Neural cell (in vitro differentiated cells): ENCODE results near the gene STX18. TPM values are rescaled to one million over a fixed set of nuclear protein-coding genes. Genes with fewer than 3 reads are reported as not detected.

Source experiments
- H2AFZ ChIP-seq: fragments of 200-600, 300-800 bp; sonication (generic), shearing (Covaris generic); 2 replicates; pipeline ENCODE4 v1.6.0; 2014; ENCODE audit warnings: low read depth, mild to moderate bottlenecking, antibody characterized with exemption, low read length, moderate library complexity
- H3F3A ChIP-seq: fragments of 200-600 bp; shearing (Covaris generic); 2 replicates; pipeline ENCODE4 v1.6.1; 2016; ENCODE audit warnings: mild to moderate bottlenecking, moderate library complexity, mixed read lengths, antibody characterized with exemption, low read length; ENCODE audit not compliant: insufficient read depth, poor library complexity, severe bottlenecking
- H3K27ac ChIP-seq: fragments of 200-600, 300-800 bp; sonication (generic), shearing (Covaris generic); 2 replicates; pipeline ENCODE4 v1.5.1; 2014; ENCODE audit warnings: mild to moderate bottlenecking, low read length, moderate library complexity
- H3K27me3 ChIP-seq: fragments of 300-800, 200-600 bp; sonication (generic), shearing (Covaris generic); 2 replicates; pipeline ENCODE4 v1.6.0; 2014; ENCODE audit warnings: mild to moderate bottlenecking, low read depth, low read length, moderate library complexity; ENCODE audit not compliant: insufficient read depth
- H3K36me3 ChIP-seq: fragments of 300-800, 200-600 bp; sonication (generic), shearing (Covaris generic); 2 replicates; pipeline ENCODE4 v1.5.1; 2014; ENCODE audit warnings: mild to moderate bottlenecking, antibody characterized with exemption, low read length, moderate library complexity; ENCODE audit not compliant: insufficient read depth
- H3K4me2 ChIP-seq: fragments of 300-800, 200-600 bp; sonication (generic), shearing (Covaris generic); 2 replicates; pipeline ENCODE4 v1.6.0; 2014; ENCODE audit warnings: mild to moderate bottlenecking, low read length
- H3K4me3 ChIP-seq: fragments of 300-800, 200-600 bp; sonication (generic), shearing (Covaris generic); 2 replicates; pipeline ENCODE4 v1.5.1; 2014; ENCODE audit warnings: mild to moderate bottlenecking, low read length, moderate library complexity
- H3K79me2 ChIP-seq: fragments of 200-600 bp; shearing (Covaris generic); replicated peaks from 2 replicates; pipeline ENCODE4 v1.6.0; 2014; ENCODE audit warnings: mild to moderate bottlenecking, low read length, moderate library complexity; ENCODE audit not compliant: insufficient read depth
- H3K9ac ChIP-seq: fragments of 300-800, 200-600 bp; sonication (generic), shearing (Covaris generic); 2 replicates; pipeline ENCODE4 v1.6.1; 2016; ENCODE audit warnings: mild to moderate bottlenecking, low read length, mixed read lengths
- H3K9me2 ChIP-seq: fragments of 200-600 bp; shearing (Covaris generic); 2 replicates; pipeline ENCODE4 v1.6.1; 2016; ENCODE audit warnings: mild to moderate bottlenecking, low read length, mixed read lengths; ENCODE audit not compliant: insufficient read depth
- H3K9me3 ChIP-seq: fragments of 200-600, 300-800 bp; sonication (generic), shearing (Covaris generic); 2 replicates; pipeline ENCODE4 v1.6.1; 2016; ENCODE audit warnings: mild to moderate bottlenecking, mixed run types, low read length, moderate library complexity, mixed read lengths
- H4K20me1 ChIP-seq: fragments of 200-600 bp; shearing (Covaris generic); 2 replicates; pipeline ENCODE4 v1.6.1; 2016; ENCODE audit warnings: mild to moderate bottlenecking, mixed run types; ENCODE audit not compliant: insufficient read depth
- EP300 ChIP-seq: fragments of 450-650 bp; conservative IDR thresholded peaks from 2 replicates; pipeline ENCODE4 v1.6.1; 2014; ENCODE audit warnings: antibody characterized with exemption, mild to moderate bottlenecking, moderate library complexity; ENCODE audit not compliant: poor library complexity, severe bottlenecking
- EZH2 ChIP-seq: fragments of 200-600, 300-800 bp; shearing (Covaris generic), sonication (generic); IDR thresholded peaks from 2 replicates; pipeline ENCODE4 v1.6.1; 2014; ENCODE audit warnings: antibody characterized with exemption, low read length, borderline replicate concordance, mild to moderate bottlenecking; ENCODE audit not compliant: insufficient read depth, poor library complexity, severe bottlenecking
- MXI1 ChIP-seq: fragments of 450-650 bp; conservative IDR thresholded peaks from 2 replicates; pipeline ENCODE4 v1.6.1; 2014; ENCODE audit warnings: antibody characterized with exemption, mild to moderate bottlenecking; ENCODE audit not compliant: poor library complexity, severe bottlenecking
- POLR2AphosphoS5 ChIP-seq: IDR thresholded peaks from 2 replicates; pipeline ENCODE4 v1.6.1; 2012
- RAD21 ChIP-seq: fragments of 450-650 bp; conservative IDR thresholded peaks from 2 replicates; pipeline ENCODE4 v1.6.1; 2014; ENCODE audit warnings: antibody characterized with exemption, mild to moderate bottlenecking, moderate library complexity
- SMC3 ChIP-seq: fragments of 450-650 bp; conservative IDR thresholded peaks from 2 replicates; pipeline ENCODE4 v1.6.1; 2014; ENCODE audit warnings: antibody characterized with exemption, mild to moderate bottlenecking, moderate library complexity; ENCODE audit not compliant: poor library complexity
- TAF1 ChIP-seq: IDR thresholded peaks from 2 replicates; pipeline ENCODE4 v1.6.1; 2012; ENCODE audit warnings: low read depth
- polyA plus RNA-seq: library from polyadenylated mRNA; depleted of rRNA; stranded (reverse); fragments of >200 nt; gene quantifications from 2 replicates; pipeline ENCODE4 v1.2.3, GENCODE V29; 2014
- TF ChIP-seq, protein P1 (sequence below): IDR thresholded peaks from 2 replicates; pipeline ENCODE4 v1.6.1; 2012; ENCODE audit warnings: borderline replicate concordance
- TF ChIP-seq, protein P2 (sequence below): fragments of 450-650 bp; IDR thresholded peaks from 2 replicates; pipeline ENCODE4 v1.5.1; 2014; ENCODE audit warnings: antibody characterized with exemption, mild to moderate bottlenecking, moderate library complexity; ENCODE audit not compliant: poor library complexity, severe bottlenecking

Gene STX18
- polyA plus RNA-seq, 1 donor from 2014 or later: 64.5 TPM

DNA sequence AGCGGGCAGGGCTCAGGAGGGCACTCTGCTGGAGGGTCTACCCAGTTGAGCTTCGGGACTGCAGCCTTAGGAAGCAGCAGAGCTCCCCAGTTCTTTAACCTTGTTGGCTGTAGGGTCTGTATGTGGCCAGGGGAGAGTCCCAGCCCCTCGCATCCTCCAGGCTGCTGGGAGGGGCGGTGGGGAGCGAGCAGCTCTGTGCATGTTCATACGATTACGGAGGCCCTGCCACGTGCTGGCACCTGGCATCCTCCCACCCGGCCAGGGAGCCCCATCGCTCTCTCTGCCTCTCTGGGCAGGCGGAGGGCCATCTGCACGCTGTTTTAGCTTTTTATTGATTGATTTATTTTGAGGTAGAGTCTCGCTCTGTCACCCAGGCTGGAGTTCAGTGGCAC is 133.7 kb downstream of the STX18 start:
- Histone ChIP-seq H3K79me2 (no peaks in the 10 kb centered on the region), H2AFZ (no peak overlapping the region), H3K36me3 (peaks cover 10% of the 10 kb centered on the region), H3K9me3 (no peaks in the 10 kb centered on the region), H3K9me2 (no peaks in the 10 kb centered on the region), H3K4me3 (no peak overlapping the region), H4K20me1 (peaks cover 23% of the 10 kb centered on the region), H3F3A (no peaks in the 10 kb centered on the region), H3K9ac (no peak overlapping the region), H3K4me2 (no peak overlapping the region), H3K27me3 (no peaks in the 10 kb centered on the region), H3K27ac (no peak overlapping the region)
- no peak for TF ChIP-seq EZH2
- no peak for TF ChIP-seq POLR2AphosphoS5
- TF ChIP-seq RAD21: no peak
- TF ChIP-seq, protein P1, sequence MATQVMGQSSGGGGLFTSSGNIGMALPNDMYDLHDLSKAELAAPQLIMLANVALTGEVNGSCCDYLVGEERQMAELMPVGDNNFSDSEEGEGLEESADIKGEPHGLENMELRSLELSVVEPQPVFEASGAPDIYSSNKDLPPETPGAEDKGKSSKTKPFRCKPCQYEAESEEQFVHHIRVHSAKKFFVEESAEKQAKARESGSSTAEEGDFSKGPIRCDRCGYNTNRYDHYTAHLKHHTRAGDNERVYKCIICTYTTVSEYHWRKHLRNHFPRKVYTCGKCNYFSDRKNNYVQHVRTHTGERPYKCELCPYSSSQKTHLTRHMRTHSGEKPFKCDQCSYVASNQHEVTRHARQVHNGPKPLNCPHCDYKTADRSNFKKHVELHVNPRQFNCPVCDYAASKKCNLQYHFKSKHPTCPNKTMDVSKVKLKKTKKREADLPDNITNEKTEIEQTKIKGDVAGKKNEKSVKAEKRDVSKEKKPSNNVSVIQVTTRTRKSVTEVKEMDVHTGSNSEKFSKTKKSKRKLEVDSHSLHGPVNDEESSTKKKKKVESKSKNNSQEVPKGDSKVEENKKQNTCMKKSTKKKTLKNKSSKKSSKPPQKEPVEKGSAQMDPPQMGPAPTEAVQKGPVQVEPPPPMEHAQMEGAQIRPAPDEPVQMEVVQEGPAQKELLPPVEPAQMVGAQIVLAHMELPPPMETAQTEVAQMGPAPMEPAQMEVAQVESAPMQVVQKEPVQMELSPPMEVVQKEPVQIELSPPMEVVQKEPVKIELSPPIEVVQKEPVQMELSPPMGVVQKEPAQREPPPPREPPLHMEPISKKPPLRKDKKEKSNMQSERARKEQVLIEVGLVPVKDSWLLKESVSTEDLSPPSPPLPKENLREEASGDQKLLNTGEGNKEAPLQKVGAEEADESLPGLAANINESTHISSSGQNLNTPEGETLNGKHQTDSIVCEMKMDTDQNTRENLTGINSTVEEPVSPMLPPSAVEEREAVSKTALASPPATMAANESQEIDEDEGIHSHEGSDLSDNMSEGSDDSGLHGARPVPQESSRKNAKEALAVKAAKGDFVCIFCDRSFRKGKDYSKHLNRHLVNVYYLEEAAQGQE: no peak
- no peak for TF ChIP-seq EP300
- TF ChIP-seq SMC3: no peak
- TF ChIP-seq TAF1: no peak
- TF ChIP-seq MXI1: no peak
- TF ChIP-seq, protein P2, sequence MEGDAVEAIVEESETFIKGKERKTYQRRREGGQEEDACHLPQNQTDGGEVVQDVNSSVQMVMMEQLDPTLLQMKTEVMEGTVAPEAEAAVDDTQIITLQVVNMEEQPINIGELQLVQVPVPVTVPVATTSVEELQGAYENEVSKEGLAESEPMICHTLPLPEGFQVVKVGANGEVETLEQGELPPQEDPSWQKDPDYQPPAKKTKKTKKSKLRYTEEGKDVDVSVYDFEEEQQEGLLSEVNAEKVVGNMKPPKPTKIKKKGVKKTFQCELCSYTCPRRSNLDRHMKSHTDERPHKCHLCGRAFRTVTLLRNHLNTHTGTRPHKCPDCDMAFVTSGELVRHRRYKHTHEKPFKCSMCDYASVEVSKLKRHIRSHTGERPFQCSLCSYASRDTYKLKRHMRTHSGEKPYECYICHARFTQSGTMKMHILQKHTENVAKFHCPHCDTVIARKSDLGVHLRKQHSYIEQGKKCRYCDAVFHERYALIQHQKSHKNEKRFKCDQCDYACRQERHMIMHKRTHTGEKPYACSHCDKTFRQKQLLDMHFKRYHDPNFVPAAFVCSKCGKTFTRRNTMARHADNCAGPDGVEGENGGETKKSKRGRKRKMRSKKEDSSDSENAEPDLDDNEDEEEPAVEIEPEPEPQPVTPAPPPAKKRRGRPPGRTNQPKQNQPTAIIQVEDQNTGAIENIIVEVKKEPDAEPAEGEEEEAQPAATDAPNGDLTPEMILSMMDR: no peak

DNA sequence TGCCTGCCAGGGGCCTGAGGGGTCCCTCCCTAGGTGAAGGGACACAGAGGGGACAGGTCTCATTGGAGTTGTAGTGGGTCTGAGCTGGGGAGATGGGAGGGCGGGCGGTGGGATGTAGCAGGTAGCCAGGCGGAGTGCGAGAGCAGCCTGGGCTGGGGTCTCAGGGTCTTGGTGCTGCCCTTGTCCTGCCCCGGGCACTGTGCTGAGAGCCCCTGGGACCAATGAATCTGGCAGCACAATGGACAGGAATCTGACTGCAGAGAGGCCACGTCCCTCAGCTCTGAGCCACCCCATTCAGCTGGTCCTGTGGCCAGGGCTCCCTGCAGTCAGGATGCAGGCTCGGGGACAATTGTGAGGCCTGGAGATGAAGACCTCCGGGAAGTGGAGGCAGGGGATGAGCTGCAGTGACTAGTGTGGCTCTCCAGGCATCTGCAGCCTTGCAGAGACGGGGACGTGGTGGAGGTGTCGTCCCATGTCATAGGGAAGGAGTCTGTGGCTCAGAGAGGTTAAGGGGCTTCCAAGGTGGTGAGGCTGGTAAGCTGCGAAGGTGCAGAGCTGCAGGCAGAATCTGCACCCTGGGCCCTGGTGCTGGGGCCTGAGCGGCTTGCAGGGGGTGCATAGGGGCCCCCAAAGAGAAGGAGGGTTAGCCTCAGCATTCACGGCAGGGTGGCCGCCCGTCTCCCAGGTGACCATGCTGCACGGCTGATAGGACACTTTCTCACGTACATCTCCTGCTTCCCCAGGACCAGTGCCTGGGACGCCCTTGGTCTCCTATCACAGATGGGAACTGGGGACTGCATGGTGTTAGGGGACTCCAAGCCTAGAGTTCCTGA is 134.3 kb downstream of the STX18 start:
- no peaks in the 10 kb centered on the region for H3K27me3 ChIP-seq
- H3K4me3 ChIP-seq: no peak overlapping the region
- no peaks in the 10 kb centered on the region for H3K79me2 ChIP-seq
- H3K9ac ChIP-seq: no peak overlapping the region
- H3K9me2 ChIP-seq: no peaks in the 10 kb centered on the region
- peaks cover 10% of the 10 kb centered on the region for H3K36me3 ChIP-seq
- no peak overlapping the region for H3K27ac ChIP-seq
- peaks cover 23% of the 10 kb centered on the region for H4K20me1 ChIP-seq
- no peaks in the 10 kb centered on the region for H3K9me3 ChIP-seq
- H2AFZ ChIP-seq: no peak overlapping the region
- TF ChIP-seq POLR2AphosphoS5: no peak
- no peak for TF ChIP-seq EP300
- no peak for TF ChIP-seq MXI1
- TF ChIP-seq RAD21: no peak
- TF ChIP-seq, protein P2: no peak
- TF ChIP-seq SMC3: no peak
- TF ChIP-seq, protein P1: no peak
- TF ChIP-seq EZH2: no peak
- no peak for TF ChIP-seq TAF1
- H3K4me2 ChIP-seq: no peak overlapping the region
- no peaks in the 10 kb centered on the region for H3F3A ChIP-seq
